ENCODE measurements around the gene NANS.

DNA sequence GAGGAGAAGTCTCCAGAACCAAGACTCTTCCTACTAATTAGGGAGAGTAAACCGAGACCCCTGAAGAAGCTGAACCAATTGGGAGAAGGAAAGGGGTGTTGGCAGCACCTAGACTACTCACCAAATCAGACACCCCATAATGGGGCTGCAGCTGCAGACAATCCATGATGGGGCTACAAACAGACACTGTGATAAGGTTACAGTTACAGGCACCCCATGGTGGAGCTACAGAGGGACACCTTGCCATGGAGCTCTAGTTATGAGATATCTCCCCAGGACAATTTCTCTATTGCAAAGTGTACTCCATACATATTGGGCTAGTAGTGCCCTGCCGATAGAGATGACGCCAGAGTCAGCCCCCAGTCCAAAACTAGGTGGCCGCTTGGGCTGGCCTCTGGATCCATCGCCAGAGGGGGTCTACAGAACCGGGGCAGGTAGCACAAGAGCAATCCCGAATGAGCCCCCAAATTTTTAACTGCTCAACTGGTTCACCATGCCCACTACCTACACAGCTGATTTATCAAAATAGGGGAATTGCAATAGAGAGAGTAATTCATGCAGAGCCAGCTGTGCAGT, 2.1 kb upstream of the NANS start:
- TF ChIP-seq, protein P1, sequence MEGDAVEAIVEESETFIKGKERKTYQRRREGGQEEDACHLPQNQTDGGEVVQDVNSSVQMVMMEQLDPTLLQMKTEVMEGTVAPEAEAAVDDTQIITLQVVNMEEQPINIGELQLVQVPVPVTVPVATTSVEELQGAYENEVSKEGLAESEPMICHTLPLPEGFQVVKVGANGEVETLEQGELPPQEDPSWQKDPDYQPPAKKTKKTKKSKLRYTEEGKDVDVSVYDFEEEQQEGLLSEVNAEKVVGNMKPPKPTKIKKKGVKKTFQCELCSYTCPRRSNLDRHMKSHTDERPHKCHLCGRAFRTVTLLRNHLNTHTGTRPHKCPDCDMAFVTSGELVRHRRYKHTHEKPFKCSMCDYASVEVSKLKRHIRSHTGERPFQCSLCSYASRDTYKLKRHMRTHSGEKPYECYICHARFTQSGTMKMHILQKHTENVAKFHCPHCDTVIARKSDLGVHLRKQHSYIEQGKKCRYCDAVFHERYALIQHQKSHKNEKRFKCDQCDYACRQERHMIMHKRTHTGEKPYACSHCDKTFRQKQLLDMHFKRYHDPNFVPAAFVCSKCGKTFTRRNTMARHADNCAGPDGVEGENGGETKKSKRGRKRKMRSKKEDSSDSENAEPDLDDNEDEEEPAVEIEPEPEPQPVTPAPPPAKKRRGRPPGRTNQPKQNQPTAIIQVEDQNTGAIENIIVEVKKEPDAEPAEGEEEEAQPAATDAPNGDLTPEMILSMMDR (IDR thresholded peaks at IDR 0.05): no peak
- no peak for TF ChIP-seq EP300 (IDR thresholded peaks at IDR 0.05)
- no peak for TF ChIP-seq POLR2A (IDR thresholded peaks at IDR 0.05)

All from tibial nerve (tissue), 4 donors.